Uterus (tissue), 2 donors: Measurements from ENCODE around the gene GYPC.

Experiments
- POLR2A ChIP-seq, 2 donors: fragments of 450-650 bp; IDR thresholded peaks; one replicate each; pipeline ENCODE4 v1.6.1; 2016; ENCODE audit warnings: antibody characterized with exemption in 2 of 2, mild to moderate bottlenecking in 1 of 2, moderate library complexity in 1 of 2
- TF ChIP-seq, protein P1 (sequence below), 4 experiments: fragments of 200-600 bp in 2 of 4; fragments of 450-650 bp in 2 of 4; sonication (generic) in 2 of 4; IDR thresholded peaks; one replicate each; pipeline ENCODE4 v1.5.1; 2016 to 2019; ENCODE audit warnings: antibody characterized with exemption in 4 of 4, mild to moderate bottlenecking in 2 of 4, moderate library complexity in 1 of 4

DNA sequence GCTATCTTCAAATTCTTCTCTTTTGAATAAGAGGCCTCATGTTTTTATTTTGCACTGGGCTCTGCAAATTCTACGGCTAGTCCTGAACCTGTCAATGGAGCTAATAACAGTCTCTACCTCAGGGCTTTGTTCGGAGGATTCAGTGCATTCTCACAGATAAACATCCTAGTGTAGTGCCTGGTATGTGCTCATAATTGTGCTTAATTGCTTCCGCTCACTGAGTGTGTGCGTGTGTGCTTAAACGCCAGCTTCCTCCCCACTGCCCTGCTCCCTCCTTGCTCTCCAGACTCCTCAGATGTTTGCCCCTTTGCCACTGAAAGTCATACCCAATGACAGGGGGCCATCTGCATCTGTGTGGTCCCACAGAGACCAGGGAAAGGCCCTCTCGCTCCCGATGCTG, 6.7 kb downstream of the GYPC start:
- TF ChIP-seq, protein P1, sequence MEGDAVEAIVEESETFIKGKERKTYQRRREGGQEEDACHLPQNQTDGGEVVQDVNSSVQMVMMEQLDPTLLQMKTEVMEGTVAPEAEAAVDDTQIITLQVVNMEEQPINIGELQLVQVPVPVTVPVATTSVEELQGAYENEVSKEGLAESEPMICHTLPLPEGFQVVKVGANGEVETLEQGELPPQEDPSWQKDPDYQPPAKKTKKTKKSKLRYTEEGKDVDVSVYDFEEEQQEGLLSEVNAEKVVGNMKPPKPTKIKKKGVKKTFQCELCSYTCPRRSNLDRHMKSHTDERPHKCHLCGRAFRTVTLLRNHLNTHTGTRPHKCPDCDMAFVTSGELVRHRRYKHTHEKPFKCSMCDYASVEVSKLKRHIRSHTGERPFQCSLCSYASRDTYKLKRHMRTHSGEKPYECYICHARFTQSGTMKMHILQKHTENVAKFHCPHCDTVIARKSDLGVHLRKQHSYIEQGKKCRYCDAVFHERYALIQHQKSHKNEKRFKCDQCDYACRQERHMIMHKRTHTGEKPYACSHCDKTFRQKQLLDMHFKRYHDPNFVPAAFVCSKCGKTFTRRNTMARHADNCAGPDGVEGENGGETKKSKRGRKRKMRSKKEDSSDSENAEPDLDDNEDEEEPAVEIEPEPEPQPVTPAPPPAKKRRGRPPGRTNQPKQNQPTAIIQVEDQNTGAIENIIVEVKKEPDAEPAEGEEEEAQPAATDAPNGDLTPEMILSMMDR (IDR thresholded peaks at IDR 0.05), result no peak
- TF ChIP-seq POLR2A (IDR thresholded peaks at IDR 0.05), result no peak
